GM12874 (cell line): ENCODE measurements around the gene SNX1.

Experiments used
- TF ChIP-seq, protein P1 (sequence below): IDR thresholded peaks from 2 replicates; pipeline ENCODE4 v1.5.1; 2011; ENCODE audit warnings: low read depth, mild to moderate bottlenecking, control low read depth, low read length, moderate library complexity; ENCODE audit not compliant: insufficient read depth

SNX1 gene

DNA sequence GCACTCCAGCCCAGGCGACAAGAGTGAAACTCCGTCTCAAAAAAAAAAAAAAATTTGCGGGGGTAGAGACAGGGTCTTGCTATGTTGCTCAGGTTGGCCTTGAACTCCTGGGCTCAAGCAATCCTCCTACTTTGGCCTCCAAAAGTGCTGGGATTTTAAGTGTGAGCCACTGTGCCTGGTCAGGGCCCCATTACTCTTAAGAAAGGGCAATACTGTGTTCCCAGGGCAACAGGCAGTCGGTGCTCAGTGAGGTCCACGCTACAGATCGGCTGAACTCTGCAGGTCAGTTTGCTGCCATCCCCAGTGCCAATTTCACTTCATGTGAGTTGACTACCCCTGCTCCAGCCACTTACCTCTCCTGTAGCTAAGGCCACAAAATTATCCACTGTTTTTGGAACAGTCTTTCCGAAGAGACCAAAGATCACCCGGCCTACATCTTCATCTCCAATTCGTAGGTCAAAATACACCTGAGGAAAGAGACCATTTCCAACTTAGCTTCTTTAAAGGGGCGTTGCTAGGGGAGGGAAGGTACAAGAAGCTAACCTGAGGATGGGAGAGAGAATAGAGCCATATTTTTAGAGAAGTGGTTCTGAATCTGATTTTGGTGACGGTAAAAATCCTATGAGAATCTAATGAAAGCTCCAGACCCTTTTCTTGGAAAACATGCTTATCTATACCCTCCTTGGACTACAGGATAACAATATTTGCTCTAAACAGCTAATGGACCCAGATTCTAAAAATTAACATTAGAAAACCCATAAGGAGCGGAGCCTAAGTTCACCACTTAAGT is 66.1 kb downstream of the SNX1 start:
- TF ChIP-seq, protein P1, sequence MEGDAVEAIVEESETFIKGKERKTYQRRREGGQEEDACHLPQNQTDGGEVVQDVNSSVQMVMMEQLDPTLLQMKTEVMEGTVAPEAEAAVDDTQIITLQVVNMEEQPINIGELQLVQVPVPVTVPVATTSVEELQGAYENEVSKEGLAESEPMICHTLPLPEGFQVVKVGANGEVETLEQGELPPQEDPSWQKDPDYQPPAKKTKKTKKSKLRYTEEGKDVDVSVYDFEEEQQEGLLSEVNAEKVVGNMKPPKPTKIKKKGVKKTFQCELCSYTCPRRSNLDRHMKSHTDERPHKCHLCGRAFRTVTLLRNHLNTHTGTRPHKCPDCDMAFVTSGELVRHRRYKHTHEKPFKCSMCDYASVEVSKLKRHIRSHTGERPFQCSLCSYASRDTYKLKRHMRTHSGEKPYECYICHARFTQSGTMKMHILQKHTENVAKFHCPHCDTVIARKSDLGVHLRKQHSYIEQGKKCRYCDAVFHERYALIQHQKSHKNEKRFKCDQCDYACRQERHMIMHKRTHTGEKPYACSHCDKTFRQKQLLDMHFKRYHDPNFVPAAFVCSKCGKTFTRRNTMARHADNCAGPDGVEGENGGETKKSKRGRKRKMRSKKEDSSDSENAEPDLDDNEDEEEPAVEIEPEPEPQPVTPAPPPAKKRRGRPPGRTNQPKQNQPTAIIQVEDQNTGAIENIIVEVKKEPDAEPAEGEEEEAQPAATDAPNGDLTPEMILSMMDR, result no peak

DNA sequence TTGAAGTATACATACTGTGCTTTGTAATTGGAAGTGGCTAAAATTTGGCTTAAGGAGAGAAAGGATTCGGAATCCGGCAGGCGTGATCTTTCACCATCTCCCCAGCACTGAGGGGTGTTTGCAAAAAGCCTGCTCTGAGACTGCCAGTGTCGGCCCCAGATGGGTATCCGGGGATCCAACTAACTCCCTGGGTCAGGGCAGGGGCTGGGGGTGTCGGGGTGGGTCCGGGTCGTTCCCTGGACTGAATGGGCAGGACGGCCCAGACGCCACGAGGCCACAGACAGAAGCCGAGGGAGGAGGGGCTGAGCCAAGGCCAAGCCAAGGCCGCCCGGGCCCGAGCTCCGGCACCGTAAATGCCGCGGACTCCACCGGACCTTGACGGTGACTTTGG is 66.7 kb downstream of the SNX1 start:
- TF ChIP-seq, protein P1, result no peak

DNA sequence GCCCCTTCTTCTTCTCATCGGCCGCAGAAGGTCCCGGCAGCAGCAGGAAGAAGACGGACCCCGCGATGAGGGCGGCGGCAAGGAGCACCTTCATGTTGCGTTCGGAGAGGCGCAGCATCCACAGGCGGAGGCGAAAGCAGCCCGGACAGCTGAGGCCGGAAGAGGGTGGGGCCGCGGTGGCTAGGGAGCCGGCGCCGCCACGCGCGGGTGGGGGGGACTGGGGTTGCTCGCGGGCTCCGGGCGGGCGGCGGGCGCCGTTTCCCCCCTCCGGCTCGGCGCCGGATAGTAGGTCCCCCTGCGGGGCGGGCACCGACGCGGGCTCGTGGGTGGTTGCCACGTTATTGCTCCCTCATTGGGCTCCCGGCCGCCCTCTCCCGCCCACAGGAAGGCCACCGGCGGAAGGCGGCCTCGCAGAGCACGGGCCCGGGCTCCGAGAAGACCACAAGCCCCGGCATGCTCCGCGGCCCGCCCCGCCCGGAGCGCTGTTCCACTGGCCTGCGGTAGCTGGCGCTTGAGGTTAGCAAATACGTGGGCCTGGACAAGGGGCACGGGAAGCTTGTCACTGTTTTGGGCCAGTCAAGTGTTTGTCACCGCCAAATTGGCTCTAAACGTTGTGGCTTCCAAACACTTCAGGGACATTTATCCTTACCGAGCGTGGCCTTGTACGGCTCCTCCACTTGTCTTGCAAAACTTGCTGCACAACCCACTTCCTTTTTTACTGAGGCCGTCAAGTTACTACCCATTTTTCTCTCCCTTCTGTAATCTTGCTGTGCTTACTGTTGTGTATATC is 67.3 kb downstream of the SNX1 start, which contains the start of gene PPIB:
Gene PPIB (minus strand): TSS at position 154 of the 790 bp plus-strand sequence. CDS start 36 bp downstream, at position 118.
- TF ChIP-seq, protein P1, result peak; percentile 59; the same call in 1 of the 2 replicates

DNA sequence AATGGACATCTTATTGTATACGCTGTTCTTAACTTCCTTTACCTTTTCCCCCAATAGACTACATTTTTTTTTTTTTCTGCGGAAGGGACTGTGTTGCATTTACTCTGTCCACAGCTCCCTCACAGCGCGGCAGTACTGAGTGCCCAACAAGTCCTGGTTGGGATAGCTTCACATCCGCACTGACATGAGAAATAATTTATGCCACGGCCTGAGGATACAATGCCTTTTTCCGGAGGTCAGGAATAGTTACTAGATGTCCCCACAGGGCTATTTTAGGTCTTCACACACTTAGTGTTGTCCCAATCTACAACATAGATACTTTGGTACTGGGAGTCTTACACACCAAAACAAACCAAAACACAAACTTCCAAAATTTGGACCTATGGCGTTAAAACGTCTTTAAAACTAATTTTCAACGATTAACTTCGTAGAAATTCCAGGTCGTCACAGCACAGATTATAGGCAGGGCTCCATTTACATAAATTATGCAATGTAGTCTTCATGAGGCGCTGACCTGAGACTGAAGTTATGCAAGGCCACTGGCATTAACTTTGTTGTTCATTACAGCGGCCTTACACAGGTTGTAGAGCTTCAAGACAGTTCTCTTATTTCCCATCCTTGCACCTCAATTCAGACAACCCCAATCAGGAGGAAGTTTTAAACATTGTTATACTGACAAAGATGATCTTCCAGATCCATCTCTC is 68.0 kb downstream of the SNX1 start:
- TF ChIP-seq, protein P1, result no peak

DNA sequence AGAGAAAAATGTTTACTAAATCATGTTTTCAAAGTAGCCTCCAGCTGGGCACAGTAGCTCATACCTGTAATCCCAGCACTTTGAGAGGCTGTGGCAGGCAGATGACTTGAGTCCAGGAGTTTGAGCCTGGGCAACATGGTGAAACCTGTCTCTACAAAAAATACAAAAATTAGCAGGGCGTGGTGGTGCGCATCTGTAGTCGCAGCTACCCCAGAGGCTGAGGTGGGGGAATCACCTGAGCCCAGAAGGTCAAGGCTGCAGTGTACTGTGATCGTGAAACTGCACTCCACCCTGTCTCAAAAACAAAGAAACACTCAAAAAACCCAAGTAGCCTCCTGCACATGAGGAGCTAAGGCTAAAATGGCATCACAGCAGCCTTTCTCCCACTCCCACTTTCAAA is 68.7 kb downstream of the SNX1 start:
- TF ChIP-seq, protein P1, result no peak

DNA sequence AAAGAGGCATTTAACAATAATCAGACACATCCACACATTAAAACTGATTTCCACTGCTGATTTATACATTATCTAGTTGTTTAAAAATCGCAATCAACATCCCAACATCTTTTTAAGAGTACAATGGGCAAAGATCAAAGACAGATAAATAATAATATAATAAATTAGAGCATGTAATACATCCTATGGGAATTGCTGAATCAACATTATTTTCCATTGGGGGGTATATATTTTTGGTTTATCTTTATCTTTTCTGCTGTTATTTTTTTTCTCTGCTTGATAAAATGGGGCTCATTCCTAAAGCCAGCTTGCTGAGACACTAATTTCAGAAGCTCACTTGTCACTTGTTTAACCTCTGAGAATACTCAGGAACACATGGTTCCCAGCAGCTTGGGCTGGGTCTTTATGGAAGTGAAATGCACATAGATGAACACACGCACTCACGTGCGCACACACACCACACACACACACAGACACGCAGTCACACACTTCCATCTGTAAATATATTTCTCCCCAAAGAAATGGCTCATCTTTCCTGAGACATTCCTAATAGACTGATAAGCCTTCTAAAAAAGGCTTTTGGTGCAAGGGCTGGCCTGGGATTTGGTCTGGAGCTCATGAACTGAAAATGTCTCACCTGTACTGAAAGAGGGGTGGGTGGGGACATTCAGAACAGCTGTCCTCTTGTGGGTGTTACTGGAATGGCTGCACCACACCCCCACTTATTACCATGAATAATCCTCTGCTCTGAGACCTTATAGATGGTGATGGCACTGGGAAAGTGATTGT is 70.5 kb downstream of the SNX1 start:
- TF ChIP-seq, protein P1, result no peak
